ENCODE data around the gene FHOD3. TPM values are rescaled to one million over a fixed set of nuclear protein-coding genes. Genes with fewer than 3 reads are reported as not detected.

FHOD3 gene
- total RNA-seq, 1 donor from 2014 or later: 8.9 TPM

GRCh38 chr18:36693931-36694620 lies 396.6 kb downstream of the FHOD3 start:
- TF ChIP-seq, protein P1, sequence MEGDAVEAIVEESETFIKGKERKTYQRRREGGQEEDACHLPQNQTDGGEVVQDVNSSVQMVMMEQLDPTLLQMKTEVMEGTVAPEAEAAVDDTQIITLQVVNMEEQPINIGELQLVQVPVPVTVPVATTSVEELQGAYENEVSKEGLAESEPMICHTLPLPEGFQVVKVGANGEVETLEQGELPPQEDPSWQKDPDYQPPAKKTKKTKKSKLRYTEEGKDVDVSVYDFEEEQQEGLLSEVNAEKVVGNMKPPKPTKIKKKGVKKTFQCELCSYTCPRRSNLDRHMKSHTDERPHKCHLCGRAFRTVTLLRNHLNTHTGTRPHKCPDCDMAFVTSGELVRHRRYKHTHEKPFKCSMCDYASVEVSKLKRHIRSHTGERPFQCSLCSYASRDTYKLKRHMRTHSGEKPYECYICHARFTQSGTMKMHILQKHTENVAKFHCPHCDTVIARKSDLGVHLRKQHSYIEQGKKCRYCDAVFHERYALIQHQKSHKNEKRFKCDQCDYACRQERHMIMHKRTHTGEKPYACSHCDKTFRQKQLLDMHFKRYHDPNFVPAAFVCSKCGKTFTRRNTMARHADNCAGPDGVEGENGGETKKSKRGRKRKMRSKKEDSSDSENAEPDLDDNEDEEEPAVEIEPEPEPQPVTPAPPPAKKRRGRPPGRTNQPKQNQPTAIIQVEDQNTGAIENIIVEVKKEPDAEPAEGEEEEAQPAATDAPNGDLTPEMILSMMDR (IDR thresholded peaks at IDR 0.05): no peak
- H3K27ac Mint-ChIP-seq (ENCODE audit: unreplicated experiment): no peak overlapping the region
- no peak overlapping the region for H3K4me3 Mint-ChIP-seq (ENCODE audit: unreplicated experiment)
- DNase-seq (ENCODE audit: low spot score): no peak
- H3K4me1 Mint-ChIP-seq (ENCODE audit: low read depth): no peaks in the 10 kb centered on the region
- H3K9me3 Mint-ChIP-seq (ENCODE audit: low read depth): no peaks in the 10 kb centered on the region
- H3K36me3 Mint-ChIP-seq (ENCODE audit: low read depth): no peaks in the 10 kb centered on the region
- peaks cover 3% of the 10 kb centered on the region for H3K27me3 Mint-ChIP-seq (ENCODE audit: low read depth)

DNA sequence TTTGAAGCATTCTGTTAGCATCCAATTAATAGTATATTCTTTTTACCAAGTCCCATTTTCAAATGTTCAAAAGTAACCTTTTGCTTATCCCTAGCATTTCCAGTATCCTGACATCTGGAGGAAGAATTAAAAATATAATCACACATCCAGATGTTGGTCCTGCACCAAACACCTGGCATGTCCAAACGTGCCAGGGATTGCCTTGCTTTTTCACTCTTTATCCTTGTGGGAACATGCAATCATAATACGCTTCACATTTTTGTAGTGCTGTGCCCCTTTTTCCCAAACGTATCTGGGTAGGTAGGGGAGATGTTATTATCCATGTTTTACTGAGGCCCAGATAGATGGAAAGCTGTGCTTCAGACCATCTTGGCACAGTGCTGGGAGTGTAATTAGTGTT lies 398.3 kb downstream of the FHOD3 start:
- TF ChIP-seq, protein P1 (IDR thresholded peaks at IDR 0.05): no peak
- no peaks in the 10 kb centered on the region for H3K4me1 Mint-ChIP-seq (ENCODE audit: low read depth)
- DNase-seq (ENCODE audit: low spot score): no peak
- peaks cover 4% of the 10 kb centered on the region for H3K36me3 Mint-ChIP-seq (ENCODE audit: low read depth)
- H3K27me3 Mint-ChIP-seq (ENCODE audit: low read depth): peaks cover 8% of the 10 kb centered on the region
- no peak overlapping the region for H3K4me3 Mint-ChIP-seq (ENCODE audit: unreplicated experiment)
- no peak overlapping the region for H3K27ac Mint-ChIP-seq (ENCODE audit: unreplicated experiment)
- H3K9me3 Mint-ChIP-seq (ENCODE audit: low read depth): no peaks in the 10 kb centered on the region

- TF ChIP-seq, protein P1 (IDR thresholded peaks at IDR 0.05): no peak
- no peak overlapping the region for H3K27ac Mint-ChIP-seq (ENCODE audit: unreplicated experiment)
- peaks cover 8% of the 10 kb centered on the region for H3K27me3 Mint-ChIP-seq (ENCODE audit: low read depth)
- no peaks in the 10 kb centered on the region for H3K4me1 Mint-ChIP-seq (ENCODE audit: low read depth)
- H3K9me3 Mint-ChIP-seq (ENCODE audit: low read depth): no peaks in the 10 kb centered on the region
- DNase-seq (ENCODE audit: low spot score): no peak
- H3K36me3 Mint-ChIP-seq (ENCODE audit: low read depth): peaks cover 4% of the 10 kb centered on the region
- no peak overlapping the region for H3K4me3 Mint-ChIP-seq (ENCODE audit: unreplicated experiment)
Measured at GRCh38 chr18:36697905-36698304, 400.4 kb downstream of the FHOD3 start.

DNA sequence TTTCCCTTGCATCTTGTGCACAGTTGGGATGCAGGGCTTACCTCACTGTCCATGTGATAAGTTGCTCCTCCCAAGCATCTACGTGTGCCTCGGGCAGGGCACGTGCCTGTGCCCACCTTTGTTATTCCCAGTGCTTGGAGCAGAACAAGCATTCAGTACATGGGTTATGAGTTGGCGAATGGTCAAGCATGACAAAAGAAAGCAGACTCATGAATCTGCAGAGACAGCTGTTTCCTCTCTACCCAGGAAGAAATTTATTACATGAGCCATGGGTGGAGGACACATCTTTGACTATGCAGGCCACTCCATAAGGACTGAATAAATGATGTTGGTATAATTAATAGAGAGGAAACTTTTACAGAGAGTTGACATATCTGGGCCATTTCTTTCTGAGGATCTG lies 403.4 kb downstream of the FHOD3 start:
- H3K9me3 Mint-ChIP-seq (ENCODE audit: low read depth): no peaks in the 10 kb centered on the region
- H3K4me3 Mint-ChIP-seq (ENCODE audit: unreplicated experiment): no peak overlapping the region
- peaks cover 3% of the 10 kb centered on the region for H3K4me1 Mint-ChIP-seq (ENCODE audit: low read depth)
- H3K27ac Mint-ChIP-seq (ENCODE audit: unreplicated experiment): no peak overlapping the region
- peaks cover 4% of the 10 kb centered on the region for H3K36me3 Mint-ChIP-seq (ENCODE audit: low read depth)
- peaks cover 11% of the 10 kb centered on the region for H3K27me3 Mint-ChIP-seq (ENCODE audit: low read depth)
- TF ChIP-seq, protein P1 (IDR thresholded peaks at IDR 0.05): no peak
- DNase-seq (ENCODE audit: low spot score): no peak

- Mint-ChIP-seq H3K27ac (ENCODE audit: unreplicated experiment) (no peak overlapping the region), H3K36me3 (ENCODE audit: low read depth) (peaks cover 4% of the 10 kb centered on the region), H3K27me3 (ENCODE audit: low read depth) (peaks cover 11% of the 10 kb centered on the region), H3K9me3 (ENCODE audit: low read depth) (no peaks in the 10 kb centered on the region), H3K4me3 (ENCODE audit: unreplicated experiment) (no peak overlapping the region), H3K4me1 (ENCODE audit: low read depth) (peaks cover 4% of the 10 kb centered on the region)
- no peak for DNase-seq (ENCODE audit: low spot score)
- TF ChIP-seq, protein P1 (IDR thresholded peaks at IDR 0.05): no peak
Measured at GRCh38 chr18:36702401-36703013, 405.0 kb downstream of the FHOD3 start.

All from chondrocyte (in vitro differentiated cells).